ENCODE results near the gene RUVBL1. TPM values are rescaled to one million over a fixed set of nuclear protein-coding genes. Genes with fewer than 3 reads are reported as not detected.

RUVBL1 gene
- polyA plus RNA-seq, 1 donor (not counting 4 experiments of a cell fraction or from before 2014, with no cell fraction given), result 94.8 TPM

- no peaks in the 10 kb centered on the region for H3K9me3 ChIP-seq (ENCODE audit: control insufficient read depth, low read depth, low read length)
- dilution Hi-C loops (cut with MboI; ENCODE audit: extremely low pct_ligation_motif_present, low sequenced_read_pairs), result no loop called here
- H3K27ac ChIP-seq (ENCODE audit: control insufficient read depth, insufficient read depth, low read length), result peak overlapping the region; percentile 97
- no peaks in the 10 kb centered on the region for H3K9me1 ChIP-seq (ENCODE audit: control insufficient read depth, extremely low read depth, insufficient read depth, low read length)
- H4K20me1 ChIP-seq (ENCODE audit: control insufficient read depth, extremely low read depth, insufficient read depth, low read length), result peaks cover 8% of the 10 kb centered on the region
- H3K79me2 ChIP-seq (ENCODE audit: control insufficient read depth, insufficient read depth, low read length), result peaks cover 62% of the 10 kb centered on the region
- DNase-seq (ENCODE audit: low read depth, low spot score) (no peak), FAIRE-seq (peak; percentile 70)
- no peaks in the 10 kb centered on the region for H3K27me3 ChIP-seq (ENCODE audit: control insufficient read depth, extremely low read depth, insufficient read depth, low read length)
- TF ChIP-seq EZH2 (IDR thresholded peaks at IDR 0.05; ENCODE audit: low read length) (no peak), CTCF (optimal IDR thresholded peaks at IDR 0.05 in 1 of 3, IDR thresholded peaks at IDR 0.05 in 1 of 3, conservative IDR thresholded peaks at IDR 0.05 in 1 of 3; ENCODE audit: extremely low read depth in 1 of 3, insufficient read depth in 2 of 3, low read length in 3 of 3) (no peak)
- peaks cover 17 to 33% of the 10 kb centered on the region in 2 experiments for H3K36me3 ChIP-seq (ENCODE audit: control insufficient read depth in 2 of 2, extremely low read depth in 1 of 2, insufficient read depth in 2 of 2, low read length in 2 of 2)
- peak overlapping the region; percentile 79 for H3K4me2 ChIP-seq (ENCODE audit: control insufficient read depth, extremely low read depth, insufficient read depth, low read depth, low read length)
- peak overlapping the region; percentile 99 for H3K9ac ChIP-seq (ENCODE audit: control insufficient read depth, extremely low read depth, insufficient read depth, low read length)
- H3K4me3 ChIP-seq (ENCODE audit: control insufficient read depth in 2 of 3, extremely low read depth in 1 of 3, insufficient read depth in 2 of 3, low read depth in 1 of 3, low read length in 3 of 3), result peak overlapping the region; percentile 82 to 98 (median 97)
- H3K4me1 ChIP-seq (ENCODE audit: control insufficient read depth, extremely low read depth, insufficient read depth, low read length), result peaks cover 30% of the 10 kb centered on the region
- no peak overlapping the region for H2AFZ ChIP-seq (ENCODE audit: control insufficient read depth, low read length)
These were observed 69.2 kb downstream of the RUVBL1 start for GRCh38 chr3:128054367-128054766.

GRCh38 chr3:128053614-128054013 lies 70.0 kb downstream of the RUVBL1 start:
- H3K4me2 ChIP-seq (ENCODE audit: control insufficient read depth, extremely low read depth, insufficient read depth, low read depth, low read length), result peak overlapping the region; percentile 79
- peak overlapping the region; percentile 82 to 98 (median 97) for H3K4me3 ChIP-seq (ENCODE audit: control insufficient read depth in 2 of 3, extremely low read depth in 1 of 3, insufficient read depth in 2 of 3, low read depth in 1 of 3, low read length in 3 of 3)
- dilution Hi-C loops (cut with MboI; ENCODE audit: extremely low pct_ligation_motif_present, low sequenced_read_pairs), result no loop called here
- H3K4me1 ChIP-seq (ENCODE audit: control insufficient read depth, extremely low read depth, insufficient read depth, low read length), result peaks cover 29% of the 10 kb centered on the region
- peaks cover 8% of the 10 kb centered on the region for H4K20me1 ChIP-seq (ENCODE audit: control insufficient read depth, extremely low read depth, insufficient read depth, low read length)
- no peak for FAIRE-seq
- H3K27ac ChIP-seq (ENCODE audit: control insufficient read depth, insufficient read depth, low read length), result peak overlapping the region; percentile 97
- H2AFZ ChIP-seq (ENCODE audit: control insufficient read depth, low read length), result no peak overlapping the region
- no peaks in the 10 kb centered on the region for H3K27me3 ChIP-seq (ENCODE audit: control insufficient read depth, extremely low read depth, insufficient read depth, low read length)
- H3K9me1 ChIP-seq (ENCODE audit: control insufficient read depth, extremely low read depth, insufficient read depth, low read length), result no peaks in the 10 kb centered on the region
- no peaks in the 10 kb centered on the region for H3K9me3 ChIP-seq (ENCODE audit: control insufficient read depth, low read depth, low read length)
- peak overlapping the region; percentile 99 for H3K9ac ChIP-seq (ENCODE audit: control insufficient read depth, extremely low read depth, insufficient read depth, low read length)
- no peak for DNase-seq (ENCODE audit: low read depth, low spot score)
- H3K79me2 ChIP-seq (ENCODE audit: control insufficient read depth, insufficient read depth, low read length), result peaks cover 61% of the 10 kb centered on the region
- peaks cover 16 to 33% of the 10 kb centered on the region in 2 experiments for H3K36me3 ChIP-seq (ENCODE audit: control insufficient read depth in 2 of 2, extremely low read depth in 1 of 2, insufficient read depth in 2 of 2, low read length in 2 of 2)
- no peak for TF ChIP-seq CTCF (optimal IDR thresholded peaks at IDR 0.05 in 1 of 3, IDR thresholded peaks at IDR 0.05 in 1 of 3, conservative IDR thresholded peaks at IDR 0.05 in 1 of 3; ENCODE audit: extremely low read depth in 1 of 3, insufficient read depth in 2 of 3, low read length in 3 of 3)
- TF ChIP-seq EZH2 (IDR thresholded peaks at IDR 0.05; ENCODE audit: low read length), result no peak
